Right lobe of liver (tissue), 4 donors: ENCODE measurements around the gene DCAF10.

Experiments
- POLR2A ChIP-seq: fragments of 450-650 bp; IDR thresholded peaks from one replicate; pipeline ENCODE4 v1.6.1; 2017; ENCODE audit warnings: antibody characterized with exemption, mild to moderate bottlenecking
- TF ChIP-seq, protein P1 (sequence below), 4 donors: fragments of 200-600 bp in 3 of 4; fragments of 450-650 bp in 1 of 4; IDR thresholded peaks; one replicate each; pipeline versions ENCODE4 v1.5.1 to v1.8.0; 2016 to 2022; ENCODE audit warnings: antibody characterized with exemption in 4 of 4, mild to moderate bottlenecking in 2 of 4
- donor health status: DM: no; HTN: no; CAD: no.
- donor health status: DM: no; HTN: no; CAD: no.
- donor health status: DM: no; HTN: yes; CAD: no.

DNA sequence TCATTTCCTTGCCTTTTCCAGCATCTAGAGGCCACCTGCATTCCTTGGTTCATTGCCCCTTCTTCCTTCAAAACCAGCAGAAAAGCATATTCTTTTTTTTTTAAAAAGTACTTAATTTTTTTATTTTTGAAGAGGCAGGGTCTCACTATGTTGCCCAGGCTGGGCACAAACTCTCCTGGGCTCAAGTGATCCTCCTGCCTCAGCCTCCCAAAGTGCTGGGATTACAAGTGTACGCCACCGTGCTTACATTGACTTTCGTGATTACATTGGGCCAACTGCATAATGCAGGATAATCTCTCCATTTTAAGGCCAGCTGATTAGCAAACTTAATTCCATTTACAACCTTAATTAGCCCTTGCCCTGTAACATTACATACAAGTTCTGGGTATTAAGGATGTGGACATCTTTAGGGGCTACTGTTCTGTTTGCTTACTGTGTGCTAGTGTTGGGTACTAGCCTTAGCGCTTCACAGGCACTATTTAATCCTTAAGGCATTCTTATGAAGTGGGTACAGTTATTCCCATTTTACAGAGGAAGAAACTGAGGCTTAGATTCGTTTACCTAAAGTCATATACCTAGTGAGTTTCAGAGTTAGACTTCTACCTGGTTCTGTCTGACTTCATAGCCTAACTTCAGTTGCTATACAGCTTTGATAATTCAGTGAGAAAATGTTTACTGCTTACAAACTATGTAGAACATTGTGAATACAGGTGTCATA is 69.6 kb downstream of the DCAF10 start:
- TF ChIP-seq, protein P1, sequence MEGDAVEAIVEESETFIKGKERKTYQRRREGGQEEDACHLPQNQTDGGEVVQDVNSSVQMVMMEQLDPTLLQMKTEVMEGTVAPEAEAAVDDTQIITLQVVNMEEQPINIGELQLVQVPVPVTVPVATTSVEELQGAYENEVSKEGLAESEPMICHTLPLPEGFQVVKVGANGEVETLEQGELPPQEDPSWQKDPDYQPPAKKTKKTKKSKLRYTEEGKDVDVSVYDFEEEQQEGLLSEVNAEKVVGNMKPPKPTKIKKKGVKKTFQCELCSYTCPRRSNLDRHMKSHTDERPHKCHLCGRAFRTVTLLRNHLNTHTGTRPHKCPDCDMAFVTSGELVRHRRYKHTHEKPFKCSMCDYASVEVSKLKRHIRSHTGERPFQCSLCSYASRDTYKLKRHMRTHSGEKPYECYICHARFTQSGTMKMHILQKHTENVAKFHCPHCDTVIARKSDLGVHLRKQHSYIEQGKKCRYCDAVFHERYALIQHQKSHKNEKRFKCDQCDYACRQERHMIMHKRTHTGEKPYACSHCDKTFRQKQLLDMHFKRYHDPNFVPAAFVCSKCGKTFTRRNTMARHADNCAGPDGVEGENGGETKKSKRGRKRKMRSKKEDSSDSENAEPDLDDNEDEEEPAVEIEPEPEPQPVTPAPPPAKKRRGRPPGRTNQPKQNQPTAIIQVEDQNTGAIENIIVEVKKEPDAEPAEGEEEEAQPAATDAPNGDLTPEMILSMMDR (IDR thresholded peaks at IDR 0.05), result no peak
- TF ChIP-seq POLR2A, result no peak
